SK-N-SH (cell line): ENCODE data around the gene ZGPAT.

ENCODE experiments used
- CTCF ChIP-seq: fragments of 200-600 bp; sonication (generic); IDR thresholded peaks from 2 replicates; pipeline ENCODE4 v1.6.1; 2017; ENCODE audit warnings: antibody characterized with exemption, mild to moderate bottlenecking, moderate library complexity
- ELF1 ChIP-seq: IDR thresholded peaks from 2 replicates; pipeline ENCODE4 v1.4.0; 2012
- EP300 ChIP-seq, 2 experiments: IDR thresholded peaks; 2 replicates each; pipeline versions ENCODE4 v1.4.0 to v1.6.1; 2012; ENCODE audit warnings: borderline replicate concordance in 1 of 2, low read depth in 1 of 2, low read length in 1 of 2
- EZH2phosphoT487 ChIP-seq: fragments of 200-600 bp; sonication (generic); IDR thresholded peaks from 2 replicates; pipeline ENCODE4 v1.6.1; 2017; ENCODE audit warnings: low read depth, mixed run types, mild to moderate bottlenecking, antibody characterized with exemption, moderate library complexity, borderline replicate concordance
- FOXM1 ChIP-seq: IDR thresholded peaks from 2 replicates; pipeline ENCODE4 v1.4.0; 2012; ENCODE audit warnings: low read depth, mild to moderate bottlenecking
- JUND ChIP-seq: IDR thresholded peaks from 2 replicates; pipeline ENCODE4 v1.4.0; 2012
- RCOR1 ChIP-seq: fragments of 150-350 bp; IDR thresholded peaks from 2 replicates; pipeline ENCODE4 v1.6.1; 2017; ENCODE audit warnings: antibody characterized with exemption, low read length
- TF ChIP-seq, protein P1 (sequence below): fragments of 150-350 bp; IDR thresholded peaks from 2 replicates; pipeline ENCODE4 v1.6.1; 2016; ENCODE audit warnings: mild to moderate bottlenecking, low read depth, low read length
- TF ChIP-seq, protein P2 (sequence below): IDR thresholded peaks from 2 replicates; pipeline ENCODE4 v1.6.1; 2012; ENCODE audit warnings: mild to moderate bottlenecking, low read depth, low read length, moderate library complexity

DNA sequence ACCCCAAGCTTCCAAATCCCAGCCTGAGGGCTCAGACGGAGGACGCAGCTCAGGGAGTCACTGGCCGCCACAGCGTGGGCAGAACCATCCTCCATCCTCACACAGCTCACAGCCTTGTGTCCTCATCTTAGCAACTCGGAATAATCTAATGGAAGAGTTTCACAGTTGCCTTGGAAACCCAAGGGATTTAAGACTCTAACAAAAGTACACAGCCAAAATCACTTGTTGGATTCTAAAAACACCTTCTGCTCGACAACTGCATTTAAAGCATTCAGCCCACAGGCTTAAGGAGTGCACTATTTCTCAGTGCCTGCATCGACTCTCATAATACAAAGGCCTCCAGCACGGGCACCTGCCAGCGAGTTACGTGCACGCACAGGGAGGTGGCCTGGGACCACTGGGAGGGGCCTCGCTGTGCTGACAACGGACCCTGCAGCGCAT lies 77.9 kb downstream of the ZGPAT start:
- TF ChIP-seq, protein P1, sequence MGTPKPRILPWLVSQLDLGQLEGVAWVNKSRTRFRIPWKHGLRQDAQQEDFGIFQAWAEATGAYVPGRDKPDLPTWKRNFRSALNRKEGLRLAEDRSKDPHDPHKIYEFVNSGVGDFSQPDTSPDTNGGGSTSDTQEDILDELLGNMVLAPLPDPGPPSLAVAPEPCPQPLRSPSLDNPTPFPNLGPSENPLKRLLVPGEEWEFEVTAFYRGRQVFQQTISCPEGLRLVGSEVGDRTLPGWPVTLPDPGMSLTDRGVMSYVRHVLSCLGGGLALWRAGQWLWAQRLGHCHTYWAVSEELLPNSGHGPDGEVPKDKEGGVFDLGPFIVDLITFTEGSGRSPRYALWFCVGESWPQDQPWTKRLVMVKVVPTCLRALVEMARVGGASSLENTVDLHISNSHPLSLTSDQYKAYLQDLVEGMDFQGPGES: no peak
- no peak for TF ChIP-seq EZH2phosphoT487
- TF ChIP-seq RCOR1: no peak
- no peak for TF ChIP-seq CTCF
- TF ChIP-seq, protein P2, sequence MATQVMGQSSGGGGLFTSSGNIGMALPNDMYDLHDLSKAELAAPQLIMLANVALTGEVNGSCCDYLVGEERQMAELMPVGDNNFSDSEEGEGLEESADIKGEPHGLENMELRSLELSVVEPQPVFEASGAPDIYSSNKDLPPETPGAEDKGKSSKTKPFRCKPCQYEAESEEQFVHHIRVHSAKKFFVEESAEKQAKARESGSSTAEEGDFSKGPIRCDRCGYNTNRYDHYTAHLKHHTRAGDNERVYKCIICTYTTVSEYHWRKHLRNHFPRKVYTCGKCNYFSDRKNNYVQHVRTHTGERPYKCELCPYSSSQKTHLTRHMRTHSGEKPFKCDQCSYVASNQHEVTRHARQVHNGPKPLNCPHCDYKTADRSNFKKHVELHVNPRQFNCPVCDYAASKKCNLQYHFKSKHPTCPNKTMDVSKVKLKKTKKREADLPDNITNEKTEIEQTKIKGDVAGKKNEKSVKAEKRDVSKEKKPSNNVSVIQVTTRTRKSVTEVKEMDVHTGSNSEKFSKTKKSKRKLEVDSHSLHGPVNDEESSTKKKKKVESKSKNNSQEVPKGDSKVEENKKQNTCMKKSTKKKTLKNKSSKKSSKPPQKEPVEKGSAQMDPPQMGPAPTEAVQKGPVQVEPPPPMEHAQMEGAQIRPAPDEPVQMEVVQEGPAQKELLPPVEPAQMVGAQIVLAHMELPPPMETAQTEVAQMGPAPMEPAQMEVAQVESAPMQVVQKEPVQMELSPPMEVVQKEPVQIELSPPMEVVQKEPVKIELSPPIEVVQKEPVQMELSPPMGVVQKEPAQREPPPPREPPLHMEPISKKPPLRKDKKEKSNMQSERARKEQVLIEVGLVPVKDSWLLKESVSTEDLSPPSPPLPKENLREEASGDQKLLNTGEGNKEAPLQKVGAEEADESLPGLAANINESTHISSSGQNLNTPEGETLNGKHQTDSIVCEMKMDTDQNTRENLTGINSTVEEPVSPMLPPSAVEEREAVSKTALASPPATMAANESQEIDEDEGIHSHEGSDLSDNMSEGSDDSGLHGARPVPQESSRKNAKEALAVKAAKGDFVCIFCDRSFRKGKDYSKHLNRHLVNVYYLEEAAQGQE: no peak
- no peak for TF ChIP-seq JUND
- no peak for TF ChIP-seq FOXM1
- no peak for TF ChIP-seq ELF1
- no peak for TF ChIP-seq EP300 (IDR thresholded peaks at IDR 0.05; ENCODE audit: borderline replicate concordance in 1 of 2, low read depth in 1 of 2, low read length in 1 of 2)
